ENCODE measurements around the gene MT1B.

DNA sequence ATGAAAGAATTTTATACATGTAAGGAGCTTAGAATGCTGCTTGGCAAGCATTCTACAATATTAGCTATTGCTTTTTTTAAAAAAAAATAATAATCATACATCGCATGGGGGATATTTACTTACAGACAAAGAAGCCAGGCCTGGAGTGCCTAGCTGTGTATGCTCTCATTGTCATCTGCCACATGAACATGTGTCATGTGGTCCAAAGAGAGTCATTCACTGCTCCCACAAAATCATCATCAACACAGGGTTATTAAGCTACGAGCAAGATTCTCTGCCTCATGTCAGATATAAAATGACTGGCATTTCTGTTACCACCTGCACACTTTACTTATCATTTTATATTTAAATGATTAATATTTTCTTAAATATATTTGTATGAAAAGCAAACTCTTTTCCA is 28.0 kb upstream of the MT1B start:
- TF ChIP-seq CTCF (IDR thresholded peaks at IDR 0.05; ENCODE audit: low read depth, low read length, poor library complexity, severe bottlenecking) (no peak), EZH2phosphoT487 (IDR thresholded peaks at IDR 0.05; ENCODE audit: borderline replicate concordance, low read length) (no peak)
